H1 (cell line): ENCODE measurements around the gene SMU1.

Experiments
- CTCF ChIP-seq, 3 experiments: IDR thresholded peaks; 1 replicate in 2 of 3; 2 replicates in 1 of 3; pipeline versions ENCODE4 v1.5.1 to v1.6.1; 2011; ENCODE audit warnings: low read length in 3 of 3, mild to moderate bottlenecking in 3 of 3, inconsistent platforms in 2 of 3, low read depth in 1 of 3, moderate library complexity in 1 of 3; ENCODE audit not compliant: insufficient read depth in 1 of 3; ENCODE audit errors: control extremely low read depth in 1 of 3
- EZH2 ChIP-seq: fragments of 200-600 bp; sonication (generic); IDR thresholded peaks from 2 replicates; pipeline ENCODE4 v1.7.1; 2012; ENCODE audit warnings: low read depth, mild to moderate bottlenecking, moderate library complexity, low read length, inconsistent platforms; ENCODE audit not compliant: severe bottlenecking
- GABPA ChIP-seq: IDR thresholded peaks from 2 replicates; pipeline ENCODE4 v1.6.1; 2011; ENCODE audit warnings: mild to moderate bottlenecking, low read length, moderate library complexity, borderline replicate concordance; ENCODE audit not compliant: insufficient read depth
- MAX ChIP-seq: IDR thresholded peaks from 2 replicates; pipeline ENCODE4 v1.6.1; 2012; ENCODE audit warnings: inconsistent platforms
- RFX5 ChIP-seq: IDR thresholded peaks from 2 replicates; pipeline ENCODE4 v1.6.1; 2011; ENCODE audit warnings: low read depth, low read length, improper control_type of control experiment, borderline replicate concordance

DNA sequence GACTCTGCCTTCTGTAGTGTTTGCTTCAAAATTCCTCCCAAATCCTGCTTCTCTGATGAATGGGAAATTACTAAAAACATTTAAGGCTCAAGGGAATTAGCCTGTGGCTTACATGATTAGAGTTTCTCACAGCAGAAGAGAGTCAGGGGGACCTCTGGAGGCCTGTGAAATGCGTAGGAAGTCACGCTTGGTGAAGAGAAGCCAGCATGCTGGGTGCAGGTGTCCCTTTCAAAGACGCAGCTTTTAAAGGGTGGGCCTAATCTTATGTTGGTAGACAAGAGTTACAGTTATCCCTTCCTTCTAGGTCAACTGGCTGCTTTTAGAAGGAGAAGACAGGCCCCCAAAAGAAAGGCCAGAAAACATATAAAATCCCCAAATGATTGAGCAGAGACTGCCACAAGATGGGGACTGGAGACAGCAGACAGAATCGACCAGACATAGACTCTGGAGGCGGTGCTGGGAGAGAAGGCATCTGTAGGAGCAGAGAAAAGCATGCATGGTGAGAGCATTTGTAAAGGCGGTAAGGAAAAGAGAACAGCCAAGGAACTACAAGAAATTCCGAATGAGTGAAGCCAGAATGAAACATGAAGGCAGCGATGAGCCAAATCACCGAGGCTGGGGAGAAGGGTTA lies 48.4 kb upstream of the SMU1 start:
- TF ChIP-seq EZH2 (no peak), RFX5 (no peak), CTCF (IDR thresholded peaks at IDR 0.05; ENCODE audit: control extremely low read depth in 1 of 3, insufficient read depth in 1 of 3, low read depth in 1 of 3, low read length in 3 of 3) (no peak), GABPA (no peak), MAX (no peak)
